ENCODE measurements around the gene ARHGDIB. TPM values are rescaled to one million over a fixed set of nuclear protein-coding genes. Genes with fewer than 3 reads are reported as not detected.

The ARHGDIB gene
- total RNA-seq, 1 donor from 2014 or later, result 19.0 TPM

DNA sequence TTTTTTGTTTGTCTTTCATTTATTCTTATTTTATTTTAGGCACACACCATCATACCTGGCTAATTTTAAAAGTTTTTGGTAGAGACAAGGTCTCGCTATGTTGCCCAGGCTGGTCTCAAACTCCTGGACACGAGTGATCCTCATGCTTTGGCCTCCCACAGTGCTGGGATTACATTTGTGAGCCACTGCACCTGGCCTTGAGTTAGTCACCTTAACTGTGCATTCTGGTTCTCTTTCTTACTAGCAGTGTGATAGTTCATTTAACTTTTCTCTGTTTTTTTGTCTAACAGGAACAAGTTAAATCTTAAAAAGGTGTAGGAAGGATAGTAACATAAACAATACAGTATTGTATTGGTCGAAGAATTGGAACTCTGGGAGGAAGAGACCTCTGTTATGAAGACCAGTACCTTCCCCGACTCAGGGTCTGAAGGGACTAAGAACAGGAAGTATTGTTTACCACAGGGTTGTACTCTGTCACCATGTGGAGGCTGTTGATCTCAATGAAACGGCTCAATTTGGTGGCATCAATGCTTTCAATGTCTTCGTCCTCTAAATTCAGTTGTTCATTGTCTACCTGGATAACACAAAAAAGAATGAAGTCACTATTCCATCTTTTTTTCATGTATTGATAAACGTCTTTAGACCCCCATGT, 40.8 kb downstream of the ARHGDIB start:
- FAIRE-seq (no peak), DNase-seq (ENCODE audit: low read depth) (no peak)
- H3K4me3 ChIP-seq (ENCODE audit: insufficient read depth, low read depth, low read length), result no peak overlapping the region
- no peak overlapping the region for H2AFZ ChIP-seq (ENCODE audit: low read depth, low read length)
- no peaks in the 10 kb centered on the region for H3K36me3 ChIP-seq (ENCODE audit: insufficient read depth, low read length)
- H3K9ac ChIP-seq (ENCODE audit: low read length), result no peak overlapping the region
- no peak overlapping the region for H3K4me2 ChIP-seq (ENCODE audit: low read length)
- no peaks in the 10 kb centered on the region for H3K4me1 Mint-ChIP-seq (ENCODE audit: low read depth, unreplicated experiment)
- no peaks in the 10 kb centered on the region for H3K4me1 ChIP-seq (ENCODE audit: insufficient read depth, low read length)
- H3K27me3 ChIP-seq (ENCODE audit: insufficient read depth, low read length), result no peaks in the 10 kb centered on the region
- no peak overlapping the region for H3K27ac Mint-ChIP-seq (ENCODE audit: unreplicated experiment)
- H4K20me1 ChIP-seq (ENCODE audit: insufficient read depth, low read length), result no peaks in the 10 kb centered on the region
- no peak overlapping the region for H3K27ac ChIP-seq (ENCODE audit: low read depth, low read length)
- no peaks in the 10 kb centered on the region for H3K79me2 ChIP-seq (ENCODE audit: insufficient read depth, low read length)
- no peak overlapping the region for H3K4me3 Mint-ChIP-seq (ENCODE audit: unreplicated experiment)
- H3K9me3 ChIP-seq (ENCODE audit: insufficient read depth, low read depth, low read length), result no peaks in the 10 kb centered on the region
- H3K36me3 Mint-ChIP-seq (ENCODE audit: low read depth, unreplicated experiment), result no peaks in the 10 kb centered on the region
- peaks cover 3% of the 10 kb centered on the region for H3K27me3 Mint-ChIP-seq (ENCODE audit: low read depth, unreplicated experiment)
- no peaks in the 10 kb centered on the region for H3K9me3 Mint-ChIP-seq (ENCODE audit: unreplicated experiment)
- TF ChIP-seq EZH2 (IDR thresholded peaks at IDR 0.05; ENCODE audit: insufficient read depth, low read length), result no peak
- TF ChIP-seq, protein P1, sequence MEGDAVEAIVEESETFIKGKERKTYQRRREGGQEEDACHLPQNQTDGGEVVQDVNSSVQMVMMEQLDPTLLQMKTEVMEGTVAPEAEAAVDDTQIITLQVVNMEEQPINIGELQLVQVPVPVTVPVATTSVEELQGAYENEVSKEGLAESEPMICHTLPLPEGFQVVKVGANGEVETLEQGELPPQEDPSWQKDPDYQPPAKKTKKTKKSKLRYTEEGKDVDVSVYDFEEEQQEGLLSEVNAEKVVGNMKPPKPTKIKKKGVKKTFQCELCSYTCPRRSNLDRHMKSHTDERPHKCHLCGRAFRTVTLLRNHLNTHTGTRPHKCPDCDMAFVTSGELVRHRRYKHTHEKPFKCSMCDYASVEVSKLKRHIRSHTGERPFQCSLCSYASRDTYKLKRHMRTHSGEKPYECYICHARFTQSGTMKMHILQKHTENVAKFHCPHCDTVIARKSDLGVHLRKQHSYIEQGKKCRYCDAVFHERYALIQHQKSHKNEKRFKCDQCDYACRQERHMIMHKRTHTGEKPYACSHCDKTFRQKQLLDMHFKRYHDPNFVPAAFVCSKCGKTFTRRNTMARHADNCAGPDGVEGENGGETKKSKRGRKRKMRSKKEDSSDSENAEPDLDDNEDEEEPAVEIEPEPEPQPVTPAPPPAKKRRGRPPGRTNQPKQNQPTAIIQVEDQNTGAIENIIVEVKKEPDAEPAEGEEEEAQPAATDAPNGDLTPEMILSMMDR (IDR thresholded peaks at IDR 0.05; ENCODE audit: insufficient read depth, low read depth, low read length), result no peak

DNA sequence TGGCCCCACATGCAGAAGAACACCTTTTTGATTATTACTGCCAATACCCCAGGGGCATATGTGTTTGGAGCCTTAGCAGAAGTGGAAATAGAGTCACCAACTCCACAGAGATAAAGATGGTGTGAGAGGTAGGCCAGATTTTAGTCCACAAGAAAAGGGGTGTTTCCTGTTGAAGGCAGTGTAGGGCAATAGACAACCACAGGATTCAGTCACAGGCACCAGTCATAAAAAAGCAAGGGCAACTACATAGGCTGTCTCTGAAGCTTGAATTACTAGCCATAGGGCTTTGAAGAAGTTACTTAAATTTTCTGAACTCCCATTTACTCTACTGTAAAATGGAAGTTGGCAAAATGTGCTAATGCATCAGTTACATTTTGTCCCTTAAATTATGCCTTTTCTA, 41.9 kb downstream of the ARHGDIB start:
- Histone ChIP-seq H3K36me3 (ENCODE audit: insufficient read depth, low read length) (no peaks in the 10 kb centered on the region), H3K4me1 (ENCODE audit: insufficient read depth, low read length) (no peaks in the 10 kb centered on the region), H2AFZ (ENCODE audit: low read depth, low read length) (no peak overlapping the region), H3K27ac (ENCODE audit: low read depth, low read length) (no peak overlapping the region), H3K79me2 (ENCODE audit: insufficient read depth, low read length) (no peaks in the 10 kb centered on the region), H3K4me3 (ENCODE audit: insufficient read depth, low read depth, low read length) (no peak overlapping the region), H4K20me1 (ENCODE audit: insufficient read depth, low read length) (no peaks in the 10 kb centered on the region), H3K9ac (ENCODE audit: low read length) (no peak overlapping the region), H3K4me2 (ENCODE audit: low read length) (no peak overlapping the region), H3K27me3 (ENCODE audit: insufficient read depth, low read length) (no peaks in the 10 kb centered on the region), H3K9me3 (ENCODE audit: insufficient read depth, low read depth, low read length) (no peaks in the 10 kb centered on the region)
- no peak for FAIRE-seq
- no peak overlapping the region for H3K4me3 Mint-ChIP-seq (ENCODE audit: unreplicated experiment)
- no peaks in the 10 kb centered on the region for H3K36me3 Mint-ChIP-seq (ENCODE audit: low read depth, unreplicated experiment)
- H3K9me3 Mint-ChIP-seq (ENCODE audit: unreplicated experiment), result no peaks in the 10 kb centered on the region
- peaks cover 3% of the 10 kb centered on the region for H3K27me3 Mint-ChIP-seq (ENCODE audit: low read depth, unreplicated experiment)
- no peaks in the 10 kb centered on the region for H3K4me1 Mint-ChIP-seq (ENCODE audit: low read depth, unreplicated experiment)
- H3K27ac Mint-ChIP-seq (ENCODE audit: unreplicated experiment), result no peak overlapping the region
- TF ChIP-seq, protein P1 (IDR thresholded peaks at IDR 0.05; ENCODE audit: insufficient read depth, low read depth, low read length), result no peak
- TF ChIP-seq EZH2 (IDR thresholded peaks at IDR 0.05; ENCODE audit: insufficient read depth, low read length), result no peak
- no peak for DNase-seq (ENCODE audit: low read depth)

DNA sequence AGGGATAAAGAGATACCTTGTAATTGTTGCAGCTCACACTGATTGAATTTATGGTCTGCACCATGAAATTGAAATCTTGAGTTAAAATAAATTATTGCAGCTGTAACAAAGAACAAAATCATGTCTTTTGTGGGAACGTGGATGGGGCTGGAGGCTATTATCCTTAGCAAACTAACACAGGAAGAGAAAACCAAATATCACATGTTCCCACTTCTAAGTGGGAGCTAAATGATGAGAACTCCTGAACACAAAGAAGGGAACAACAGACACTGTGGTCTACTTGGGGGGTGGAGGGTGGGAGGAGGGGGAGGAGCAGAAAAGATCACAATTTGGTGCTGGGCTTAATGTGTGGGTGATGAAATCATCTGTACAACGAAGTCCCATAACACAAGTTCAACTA, 45.7 kb downstream of the ARHGDIB start:
- H3K4me3 Mint-ChIP-seq (ENCODE audit: unreplicated experiment), result no peak overlapping the region
- H3K4me1 Mint-ChIP-seq (ENCODE audit: low read depth, unreplicated experiment), result peaks cover under 1% of the 10 kb centered on the region
- no peak overlapping the region for H3K27ac ChIP-seq (ENCODE audit: low read depth, low read length)
- H3K36me3 ChIP-seq (ENCODE audit: insufficient read depth, low read length), result no peaks in the 10 kb centered on the region
- H3K9ac ChIP-seq (ENCODE audit: low read length), result no peak overlapping the region
- H3K27me3 ChIP-seq (ENCODE audit: insufficient read depth, low read length), result no peaks in the 10 kb centered on the region
- H3K36me3 Mint-ChIP-seq (ENCODE audit: low read depth, unreplicated experiment), result no peaks in the 10 kb centered on the region
- no peaks in the 10 kb centered on the region for H4K20me1 ChIP-seq (ENCODE audit: insufficient read depth, low read length)
- no peak for FAIRE-seq
- no peaks in the 10 kb centered on the region for H3K9me3 ChIP-seq (ENCODE audit: insufficient read depth, low read depth, low read length)
- no peak overlapping the region for H2AFZ ChIP-seq (ENCODE audit: low read depth, low read length)
- no peaks in the 10 kb centered on the region for H3K79me2 ChIP-seq (ENCODE audit: insufficient read depth, low read length)
- peaks cover 3% of the 10 kb centered on the region for H3K27me3 Mint-ChIP-seq (ENCODE audit: low read depth, unreplicated experiment)
- TF ChIP-seq EZH2 (IDR thresholded peaks at IDR 0.05; ENCODE audit: insufficient read depth, low read length), result no peak
- TF ChIP-seq, protein P1 (IDR thresholded peaks at IDR 0.05; ENCODE audit: insufficient read depth, low read depth, low read length), result no peak
- H3K27ac Mint-ChIP-seq (ENCODE audit: unreplicated experiment), result no peak overlapping the region
- no peak overlapping the region for H3K4me3 ChIP-seq (ENCODE audit: insufficient read depth, low read depth, low read length)
- no peak for DNase-seq (ENCODE audit: low read depth)
- H3K4me1 ChIP-seq (ENCODE audit: insufficient read depth, low read length), result peaks cover 3% of the 10 kb centered on the region
- H3K9me3 Mint-ChIP-seq (ENCODE audit: unreplicated experiment), result no peaks in the 10 kb centered on the region
- no peak overlapping the region for H3K4me2 ChIP-seq (ENCODE audit: low read length)

Measured in astrocyte (in vitro differentiated cells and primary cell).